Measurements from ENCODE around the gene ACVRL1. TPM values are rescaled to one million over a fixed set of nuclear protein-coding genes. Genes with fewer than 3 reads are reported as not detected.
A peak's percentile ranks its signal among the peaks of the same experiment; 100 is the strongest.

Gene ACVRL1
- total RNA-seq, 1 donor: 9.8 TPM

DNA sequence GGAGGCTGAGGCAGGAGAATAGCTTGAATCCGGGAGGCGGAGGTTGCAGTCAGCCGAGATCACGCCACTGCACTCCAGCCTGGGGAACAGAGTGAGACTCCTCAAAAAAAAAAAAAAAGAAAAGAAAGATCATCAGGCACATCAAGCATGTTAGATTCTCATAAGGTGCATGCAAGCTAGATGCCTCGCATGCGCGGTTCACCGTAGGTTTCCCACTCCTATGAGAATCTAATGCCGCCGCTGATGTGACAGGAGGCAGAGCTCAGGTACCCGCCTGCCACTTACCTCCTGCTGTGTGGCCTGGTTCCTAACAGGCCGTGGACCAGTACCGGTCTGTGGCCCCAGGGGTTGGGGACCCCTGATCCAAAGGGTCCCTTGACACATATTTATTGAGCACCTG is 51.2 kb downstream of the ACVRL1 start:
- H3K79me2 ChIP-seq (ENCODE audit: insufficient read depth, low read length): peaks cover 89% of the 10 kb centered on the region

GRCh38 chr12:51959211-51959610 is 51.9 kb downstream of the ACVRL1 start:
- Histone ChIP-seq H3K4me3 (ENCODE audit: insufficient read depth, low read length) (no peak overlapping the region), H4K20me1 (ENCODE audit: insufficient read depth, low read length) (peaks cover 43% of the 10 kb centered on the region), H3K27me3 (ENCODE audit: insufficient read depth, low read length) (no peaks in the 10 kb centered on the region), H3K36me3 (ENCODE audit: insufficient read depth, low read length) (no peaks in the 10 kb centered on the region), H3K79me2 (ENCODE audit: insufficient read depth, low read length) (peaks cover 89% of the 10 kb centered on the region), H3K27ac (ENCODE audit: low read depth, low read length) (no peak overlapping the region), H2AFZ (ENCODE audit: low read length) (peak overlapping the region; percentile 70), H3K4me2 (ENCODE audit: insufficient read depth, low read length) (no peak overlapping the region), H3K4me1 (ENCODE audit: insufficient read depth, low read length) (peaks cover 11% of the 10 kb centered on the region), H3K9me3 (ENCODE audit: low read depth, low read length) (no peaks in the 10 kb centered on the region)
- DNase-seq (ENCODE audit: insufficient read length, low spot score, missing footprints): no peak
- TF ChIP-seq CTCF (IDR thresholded peaks at IDR 0.05; ENCODE audit: extremely low read depth, low read depth, low read length): no peak

More for the DNA sequence above, 51.2 kb downstream of the ACVRL1 start:
- Histone ChIP-seq H3K4me3 (ENCODE audit: insufficient read depth, low read length) (no peak overlapping the region), H3K27me3 (ENCODE audit: insufficient read depth, low read length) (no peaks in the 10 kb centered on the region), H3K4me1 (ENCODE audit: insufficient read depth, low read length) (peaks cover 15% of the 10 kb centered on the region), H3K27ac (ENCODE audit: low read depth, low read length) (no peak overlapping the region), H3K9me3 (ENCODE audit: low read depth, low read length) (no peaks in the 10 kb centered on the region), H3K36me3 (ENCODE audit: insufficient read depth, low read length) (no peaks in the 10 kb centered on the region), H3K4me2 (ENCODE audit: insufficient read depth, low read length) (no peak overlapping the region), H4K20me1 (ENCODE audit: insufficient read depth, low read length) (peaks cover 41% of the 10 kb centered on the region), H2AFZ (ENCODE audit: low read length) (no peak overlapping the region)
- DNase-seq (ENCODE audit: insufficient read length, low spot score, missing footprints): no peak
- no peak for TF ChIP-seq CTCF (IDR thresholded peaks at IDR 0.05; ENCODE audit: extremely low read depth, low read depth, low read length)

- no peak for DNase-seq (ENCODE audit: insufficient read length, low spot score, missing footprints)
- Histone ChIP-seq H3K27ac (ENCODE audit: low read depth, low read length) (no peak overlapping the region), H3K9me3 (ENCODE audit: low read depth, low read length) (no peaks in the 10 kb centered on the region), H3K79me2 (ENCODE audit: insufficient read depth, low read length) (peaks cover 88% of the 10 kb centered on the region), H3K4me2 (ENCODE audit: insufficient read depth, low read length) (no peak overlapping the region), H4K20me1 (ENCODE audit: insufficient read depth, low read length) (peaks cover 35% of the 10 kb centered on the region), H3K4me1 (ENCODE audit: insufficient read depth, low read length) (peaks cover 6% of the 10 kb centered on the region), H3K36me3 (ENCODE audit: insufficient read depth, low read length) (no peaks in the 10 kb centered on the region), H2AFZ (ENCODE audit: low read length) (no peak overlapping the region), H3K27me3 (ENCODE audit: insufficient read depth, low read length) (no peaks in the 10 kb centered on the region), H3K4me3 (ENCODE audit: insufficient read depth, low read length) (no peak overlapping the region)
- TF ChIP-seq CTCF (IDR thresholded peaks at IDR 0.05; ENCODE audit: extremely low read depth, low read depth, low read length): no peak
These were observed 52.6 kb downstream of the ACVRL1 start for GRCh38 chr12:51959921-51960320.

DNA sequence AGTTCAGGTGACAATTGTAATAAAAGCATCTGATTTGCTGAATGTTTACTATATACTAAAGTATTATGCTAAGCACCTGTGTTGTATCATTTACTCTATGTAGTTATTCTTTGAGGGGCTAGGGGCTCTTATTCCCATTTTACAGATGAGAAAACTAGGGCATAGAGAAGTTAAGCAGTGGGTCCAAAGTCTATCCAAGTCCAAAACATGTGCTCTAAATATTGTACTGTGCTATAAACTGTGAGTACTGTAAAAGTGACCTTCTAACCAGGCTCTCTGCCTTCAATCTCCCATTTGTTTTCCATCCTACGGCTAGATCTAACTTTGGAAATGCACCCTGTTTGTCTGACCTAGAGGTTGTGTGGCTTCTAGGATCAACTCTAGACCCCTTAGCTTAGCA is 53.2 kb downstream of the ACVRL1 start:
- H3K27ac ChIP-seq (ENCODE audit: low read depth, low read length): no peak overlapping the region
- no peaks in the 10 kb centered on the region for H3K9me3 ChIP-seq (ENCODE audit: low read depth, low read length)
- no peak overlapping the region for H2AFZ ChIP-seq (ENCODE audit: low read length)
- peaks cover 88% of the 10 kb centered on the region for H3K79me2 ChIP-seq (ENCODE audit: insufficient read depth, low read length)
- no peak overlapping the region for H3K4me3 ChIP-seq (ENCODE audit: insufficient read depth, low read length)
- no peak for DNase-seq (ENCODE audit: insufficient read length, low spot score, missing footprints)
- no peaks in the 10 kb centered on the region for H3K27me3 ChIP-seq (ENCODE audit: insufficient read depth, low read length)
- no peak overlapping the region for H3K4me2 ChIP-seq (ENCODE audit: insufficient read depth, low read length)
- no peak for TF ChIP-seq CTCF (IDR thresholded peaks at IDR 0.05; ENCODE audit: extremely low read depth, low read depth, low read length)
- H3K4me1 ChIP-seq (ENCODE audit: insufficient read depth, low read length): peaks cover 2% of the 10 kb centered on the region
- no peaks in the 10 kb centered on the region for H3K36me3 ChIP-seq (ENCODE audit: insufficient read depth, low read length)
- H4K20me1 ChIP-seq (ENCODE audit: insufficient read depth, low read length): peaks cover 34% of the 10 kb centered on the region
